Type B pancreatic cell (in vitro differentiated cells): ENCODE results near the gene OR8G5. TPM values are rescaled to one million over a fixed set of nuclear protein-coding genes. Genes with fewer than 3 reads are reported as not detected.
"Not testable (repeated sequence)": the region's sequence is repeated elsewhere in the genome, so short reads cannot be mapped to it uniquely, and the experiment has no call there.

Source experiments
- DNase-seq: peaks from one replicate; pipeline ENCODE4 v3.0.0; 2021; ENCODE audit warnings: mixed read lengths; ENCODE audit not compliant: unreplicated experiment; ENCODE audit errors: extremely low spot score
- H3K27ac Mint-ChIP-seq: 2 replicates; pipeline ENCODE4 v1.8.0; 2021; ENCODE audit warnings: mild to moderate bottlenecking, mixed read lengths
- H3K27me3 Mint-ChIP-seq: 2 replicates; pipeline ENCODE4 v1.8.0; 2021; ENCODE audit warnings: mixed read lengths
- H3K36me3 Mint-ChIP-seq: 2 replicates; pipeline ENCODE4 v1.8.0; 2021; ENCODE audit warnings: mixed read lengths
- H3K4me1 Mint-ChIP-seq: one replicate; pipeline ENCODE4 v1.8.0; 2021; ENCODE audit warnings: mixed read lengths; ENCODE audit not compliant: unreplicated experiment
- H3K4me3 Mint-ChIP-seq: 2 replicates; pipeline ENCODE4 v1.8.0; 2021; ENCODE audit warnings: mild to moderate bottlenecking, mixed read lengths
- H3K9me3 Mint-ChIP-seq: 2 replicates; pipeline ENCODE4 v1.8.0; 2021; ENCODE audit warnings: mixed read lengths
- CTCF ChIP-seq: fragments of 200-600 bp; sonication (generic); conservative IDR thresholded peaks from 2 replicates; pipeline ENCODE4 v1.5.0; 2021; ENCODE audit warnings: antibody characterized with exemption, mild to moderate bottlenecking
- total RNA-seq: library from RNA; stranded (reverse); gene quantifications from 2 replicates; pipeline ENCODE4 v1.2.1, GENCODE V29; 2021; ENCODE audit warnings: low replicate concordance

Gene OR8G5
- total RNA-seq, 1 donor from 2014 or later, result not detected

GRCh38 chr11:124238512-124238911 lies 17.7 kb upstream of the OR8G5 start:
- no peak for DNase-seq
- H3K9me3 Mint-ChIP-seq, result no peaks in the 10 kb centered on the region
- no peaks in the 10 kb centered on the region for H3K27me3 Mint-ChIP-seq
- TF ChIP-seq CTCF, result no peak
- H3K36me3 Mint-ChIP-seq, result no peaks in the 10 kb centered on the region
- no peaks in the 10 kb centered on the region for H3K4me1 Mint-ChIP-seq
- H3K4me3 Mint-ChIP-seq, result no peak overlapping the region
- H3K27ac Mint-ChIP-seq, result no peak overlapping the region

GRCh38 chr11:124240621-124241397 lies 15.4 kb upstream of the OR8G5 start, which contains the start of gene OR8G1:
OR8G1 (plus strand) TSS chr11:124241095; CDS start chr11:124249676, 8,581 bp downstream.
- no peaks in the 10 kb centered on the region for H3K4me1 Mint-ChIP-seq
- TF ChIP-seq CTCF, result no peak
- H3K9me3 Mint-ChIP-seq, result no peaks in the 10 kb centered on the region
- no peaks in the 10 kb centered on the region for H3K36me3 Mint-ChIP-seq
- peak within 1 kb of the TSS; percentile 43 for H3K27ac Mint-ChIP-seq
- H3K27me3 Mint-ChIP-seq, result no peaks in the 10 kb centered on the region
- H3K4me3 Mint-ChIP-seq, result no peak within 1 kb of the TSS
- DNase-seq, result no peak

GRCh38 chr11:124249869-124250268 lies 6.3 kb upstream of the OR8G5 start:
- not testable (repeated sequence) for H3K36me3 Mint-ChIP-seq, H3K9me3 Mint-ChIP-seq, H3K4me3 Mint-ChIP-seq, H3K4me1 Mint-ChIP-seq, H3K27ac Mint-ChIP-seq, H3K27me3 Mint-ChIP-seq, DNase-seq

GRCh38 chr11:124265041-124265440 lies 8.9 kb downstream of the OR8G5 start:
- H3K36me3 Mint-ChIP-seq, H3K4me3 Mint-ChIP-seq, H3K27ac Mint-ChIP-seq, H3K4me1 Mint-ChIP-seq, DNase-seq, H3K27me3 Mint-ChIP-seq, H3K9me3 Mint-ChIP-seq: not testable (repeated sequence)

GRCh38 chr11:124270886-124271285 lies 14.7 kb downstream of the OR8G5 start:
- not testable (repeated sequence) for H3K27me3 Mint-ChIP-seq, H3K4me1 Mint-ChIP-seq, H3K36me3 Mint-ChIP-seq, DNase-seq, H3K4me3 Mint-ChIP-seq, H3K27ac Mint-ChIP-seq, H3K9me3 Mint-ChIP-seq

- no peak overlapping the region for H3K27ac Mint-ChIP-seq
- DNase-seq, result no peak
- TF ChIP-seq CTCF, result no peak
- H3K4me1 Mint-ChIP-seq, result no peaks in the 10 kb centered on the region
- no peaks in the 10 kb centered on the region for H3K9me3 Mint-ChIP-seq
- H3K36me3 Mint-ChIP-seq, result no peaks in the 10 kb centered on the region
- H3K27me3 Mint-ChIP-seq, result no peaks in the 10 kb centered on the region
- H3K4me3 Mint-ChIP-seq, result no peak overlapping the region
These were observed 17.8 kb downstream of the OR8G5 start for GRCh38 chr11:124274000-124274399.

- Mint-ChIP-seq H3K36me3 (no peaks in the 10 kb centered on the region), H3K4me3 (no peak overlapping the region), H3K4me1 (no peaks in the 10 kb centered on the region), H3K27me3 (no peaks in the 10 kb centered on the region), H3K9me3 (peaks cover 8% of the 10 kb centered on the region), H3K27ac (no peak overlapping the region)
- no peak for TF ChIP-seq CTCF
- no peak for DNase-seq
These were observed 19.9 kb downstream of the OR8G5 start for GRCh38 chr11:124276081-124276480.
